A673 (cell line): ENCODE data around the gene CLEC20A. TPM values are rescaled to one million over a fixed set of nuclear protein-coding genes. Genes with fewer than 3 reads are reported as not detected.
A peak's percentile ranks its signal among the peaks of the same experiment; 100 is the strongest.

Experiments
- BruUV-seq: library from RNA; stranded (reverse); fragments of 400-500 nt; replicated peaks from 2 replicates; lab custom pipeline; 2021; lab: Mats Ljungman, UMichigan
- CTCF ChIA-PET: fragments of 300-600 bp; sonication (Branson Sonifier 250); formaldehyde crosslinking; loops from one replicate; lab custom pipeline; 2022; ENCODE audit warnings: antibody characterized with exemption; lab: Charles Lee
- POLR2A ChIA-PET: fragments of 300-600 bp; sonication (Branson Sonifier 250); formaldehyde crosslinking; loops from one replicate; lab custom pipeline; 2022; ENCODE audit warnings: antibody characterized with exemption; ENCODE audit not compliant: low non-redundant PET; lab: Charles Lee
- DNase-seq: peaks from one replicate; pipeline ENCODE4 v3.0.0-alpha.2; 2015; ENCODE audit warnings: low spot score
- H3K27ac ChIP-seq: fragments of 200-600 bp; sonication (generic); 2 replicates; pipeline ENCODE4 v1.5.1; 2016; ENCODE audit warnings: mixed run types, low read depth, mild to moderate bottlenecking, mixed read lengths, antibody characterized with exemption, low read length; ENCODE audit not compliant: poor library complexity, severe bottlenecking
- H3K27me3 ChIP-seq: fragments of 200-600 bp; sonication (generic); replicated peaks from 2 replicates; pipeline ENCODE4 v1.6.1; 2017; ENCODE audit warnings: mixed run types, low read depth, mild to moderate bottlenecking, mixed read lengths, antibody characterized with exemption, low read length; ENCODE audit not compliant: insufficient read depth, poor library complexity
- H3K36me3 ChIP-seq: fragments of 200-600 bp; sonication (generic); 2 replicates; pipeline ENCODE4 v1.6.1; 2016; ENCODE audit warnings: mixed run types, mild to moderate bottlenecking, mixed read lengths, antibody characterized with exemption, low read length; ENCODE audit not compliant: insufficient read depth, poor library complexity, severe bottlenecking
- H3K4me1 ChIP-seq: fragments of 200-600 bp; sonication (generic); 2 replicates; pipeline ENCODE4 v1.6.1; 2017; ENCODE audit warnings: mixed run types, mild to moderate bottlenecking, mixed read lengths, antibody characterized with exemption, low read length; ENCODE audit not compliant: insufficient read depth, poor library complexity, severe bottlenecking
- H3K4me3 ChIP-seq: fragments of 200-600 bp; sonication (generic); 2 replicates; pipeline ENCODE4 v1.5.1; 2016; ENCODE audit warnings: low read depth, mixed run types, mild to moderate bottlenecking, mixed read lengths, low read length; ENCODE audit not compliant: poor library complexity, severe bottlenecking
- H3K9me3 ChIP-seq: fragments of 200-600 bp; sonication (generic); 2 replicates; pipeline ENCODE4 v1.6.1; 2016; ENCODE audit warnings: mixed run types, low read depth, mild to moderate bottlenecking, mixed read lengths, antibody characterized with exemption, low read length; ENCODE audit not compliant: poor library complexity, severe bottlenecking
- EZH2 ChIP-seq: fragments of 200-600 bp; sonication (generic); IDR thresholded peaks from 2 replicates; pipeline ENCODE4 v1.6.1; 2017; ENCODE audit warnings: borderline replicate concordance, low read depth, mild to moderate bottlenecking, mixed read lengths, antibody characterized with exemption, low read length; ENCODE audit not compliant: poor library complexity, severe bottlenecking
- intact Hi-C: fragments of 100-400 bp; cut with micrococcal nuclease; formaldehyde crosslinking; loops from one replicate; pipeline ENCODE4 v1.10.0; 2022; ENCODE audit not compliant: unreplicated experiment
- total RNA-seq: library from RNA; stranded (reverse); gene quantifications from 2 replicates; pipeline ENCODE4 v1.2.3, GENCODE V29; 2021
- TF ChIP-seq, protein P1 (sequence below): fragments of 300-800, 200-600 bp; sonication (generic); conservative IDR thresholded peaks from 2 replicates; pipeline ENCODE4 v1.5.1; 2017; ENCODE audit warnings: low read depth, mild to moderate bottlenecking, antibody characterized with exemption, low read length, moderate library complexity, mixed read lengths

CLEC20A gene
- total RNA-seq, 1 experiment from 2014 or later: not detected

DNA sequence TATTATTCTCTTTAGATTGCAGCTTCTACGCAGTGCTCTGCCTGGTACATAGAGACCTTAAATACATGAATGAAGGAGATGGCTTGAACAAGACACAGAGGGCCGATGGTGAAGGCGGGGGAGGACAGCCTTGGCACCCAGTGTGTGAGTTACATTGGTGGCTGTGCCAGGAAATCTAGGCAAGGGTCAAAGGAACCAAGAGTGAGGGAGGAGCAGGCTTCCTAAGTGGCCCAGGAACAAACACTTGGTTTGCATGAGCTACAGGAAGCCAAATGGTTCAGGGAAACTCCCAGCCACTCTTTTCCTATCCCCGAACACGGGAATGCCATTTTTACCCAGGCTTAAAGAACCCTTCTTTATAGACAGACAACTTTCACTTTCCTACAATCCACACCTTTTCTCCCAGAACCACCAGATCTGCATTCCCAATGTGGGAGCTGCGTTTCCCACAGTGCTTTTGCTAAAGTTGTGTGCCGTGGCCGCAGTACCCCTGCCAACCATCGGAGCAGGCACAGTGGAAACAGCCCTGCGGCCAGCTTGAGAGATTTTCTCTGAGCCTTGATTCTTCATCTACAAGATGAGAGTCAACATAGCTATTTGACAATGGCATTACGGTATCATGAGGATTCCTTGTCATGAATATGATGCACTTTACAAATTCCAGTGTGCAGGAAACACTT lies 3.5 kb upstream of the CLEC20A start:
- ChIA-PET POLR2A (no interaction called here), CTCF (interaction anchor here (1.1 to 2.0 kb wide), 2 partner anchors 190 to 200 kb away, joined by 6 to 7 read pairs; no protein-coding TSS in a partner anchor)
- no TSS peak for BruUV-seq
- Histone ChIP-seq H3K9me3 (no peaks in the 10 kb centered on the region), H3K4me3 (no peak overlapping the region), H3K27me3 (no peaks in the 10 kb centered on the region), H3K4me1 (no peaks in the 10 kb centered on the region), H3K27ac (no peak overlapping the region), H3K36me3 (no peaks in the 10 kb centered on the region)
- no peak for TF ChIP-seq EZH2
- TF ChIP-seq, protein P1, sequence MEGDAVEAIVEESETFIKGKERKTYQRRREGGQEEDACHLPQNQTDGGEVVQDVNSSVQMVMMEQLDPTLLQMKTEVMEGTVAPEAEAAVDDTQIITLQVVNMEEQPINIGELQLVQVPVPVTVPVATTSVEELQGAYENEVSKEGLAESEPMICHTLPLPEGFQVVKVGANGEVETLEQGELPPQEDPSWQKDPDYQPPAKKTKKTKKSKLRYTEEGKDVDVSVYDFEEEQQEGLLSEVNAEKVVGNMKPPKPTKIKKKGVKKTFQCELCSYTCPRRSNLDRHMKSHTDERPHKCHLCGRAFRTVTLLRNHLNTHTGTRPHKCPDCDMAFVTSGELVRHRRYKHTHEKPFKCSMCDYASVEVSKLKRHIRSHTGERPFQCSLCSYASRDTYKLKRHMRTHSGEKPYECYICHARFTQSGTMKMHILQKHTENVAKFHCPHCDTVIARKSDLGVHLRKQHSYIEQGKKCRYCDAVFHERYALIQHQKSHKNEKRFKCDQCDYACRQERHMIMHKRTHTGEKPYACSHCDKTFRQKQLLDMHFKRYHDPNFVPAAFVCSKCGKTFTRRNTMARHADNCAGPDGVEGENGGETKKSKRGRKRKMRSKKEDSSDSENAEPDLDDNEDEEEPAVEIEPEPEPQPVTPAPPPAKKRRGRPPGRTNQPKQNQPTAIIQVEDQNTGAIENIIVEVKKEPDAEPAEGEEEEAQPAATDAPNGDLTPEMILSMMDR: peak; percentile 45
- intact Hi-C loops: loop anchor here (5.0 kb wide), 1 partner anchor 198 kb away; no protein-coding TSS in a partner anchor
- peak; percentile 34 for DNase-seq

DNA sequence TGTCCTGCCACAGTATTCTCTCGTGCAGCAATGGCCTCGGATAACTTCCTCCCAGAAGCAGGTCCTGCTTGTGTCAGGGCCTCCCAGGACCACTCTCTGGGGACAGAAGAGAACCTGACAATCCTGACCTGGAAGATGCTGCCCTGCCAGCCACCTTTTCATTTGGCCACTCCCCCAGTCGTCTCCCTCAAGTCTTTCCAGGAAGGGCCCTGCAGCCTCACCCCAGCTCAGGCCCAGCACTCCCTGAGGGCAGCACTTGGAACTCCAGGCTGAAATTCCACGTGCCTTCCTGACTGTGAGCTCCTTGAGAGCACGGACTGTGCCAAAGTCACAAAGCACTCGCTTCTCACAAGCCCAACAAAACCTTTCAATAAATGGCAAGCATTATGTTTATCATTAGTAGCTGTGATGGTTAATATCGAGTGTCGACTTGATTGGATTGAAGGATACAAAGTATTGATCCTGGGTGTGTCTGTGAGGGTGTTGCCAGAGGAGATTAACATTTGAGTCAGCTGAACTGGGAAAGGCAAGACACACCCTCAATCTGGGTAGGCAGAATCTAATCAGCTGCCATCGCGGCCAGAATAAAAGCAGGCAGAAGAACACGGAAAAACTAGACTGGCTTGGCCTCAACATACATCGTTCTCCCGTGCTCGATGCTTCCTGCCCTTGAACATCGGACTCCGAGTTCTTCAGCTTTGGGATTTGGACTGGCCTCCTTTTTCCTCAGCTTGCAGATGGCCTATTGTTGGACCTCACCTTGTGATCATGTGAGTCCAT lies 2.3 kb upstream of the CLEC20A start:
- ChIA-PET CTCF (no interaction called here), POLR2A (no interaction called here)
- Histone ChIP-seq H3K4me1 (no peaks in the 10 kb centered on the region), H3K36me3 (no peaks in the 10 kb centered on the region), H3K27ac (no peak overlapping the region), H3K9me3 (no peaks in the 10 kb centered on the region), H3K4me3 (no peak overlapping the region), H3K27me3 (no peaks in the 10 kb centered on the region)
- TF ChIP-seq EZH2: no peak
- TF ChIP-seq, protein P1: no peak
- DNase-seq: no peak
- intact Hi-C loops: no loop called here
- BruUV-seq: no TSS peak

GRCh38 chr1:178497903-178498478 lies 1.2 kb upstream of the CLEC20A start:
- POLR2A ChIA-PET: no interaction called here
- H3K4me1 ChIP-seq: no peaks in the 10 kb centered on the region
- CTCF ChIA-PET: no interaction called here
- H3K27ac ChIP-seq: no peak overlapping the region
- H3K9me3 ChIP-seq: no peaks in the 10 kb centered on the region
- TF ChIP-seq, protein P1: no peak
- no peak for TF ChIP-seq EZH2
- H3K36me3 ChIP-seq: no peaks in the 10 kb centered on the region
- no TSS peak for BruUV-seq
- DNase-seq: no peak
- intact Hi-C loops: no loop called here
- no peaks in the 10 kb centered on the region for H3K27me3 ChIP-seq
- H3K4me3 ChIP-seq: no peak overlapping the region
